ENCODE data around the gene TECPR1. TPM values are rescaled to one million over a fixed set of nuclear protein-coding genes. Genes with fewer than 3 reads are reported as not detected.

Gene TECPR1
- polyA plus RNA-seq, 2 of the 4 experiments (the other 2 are of a cell fraction) = 2.5 to 11.1 TPM

DNA sequence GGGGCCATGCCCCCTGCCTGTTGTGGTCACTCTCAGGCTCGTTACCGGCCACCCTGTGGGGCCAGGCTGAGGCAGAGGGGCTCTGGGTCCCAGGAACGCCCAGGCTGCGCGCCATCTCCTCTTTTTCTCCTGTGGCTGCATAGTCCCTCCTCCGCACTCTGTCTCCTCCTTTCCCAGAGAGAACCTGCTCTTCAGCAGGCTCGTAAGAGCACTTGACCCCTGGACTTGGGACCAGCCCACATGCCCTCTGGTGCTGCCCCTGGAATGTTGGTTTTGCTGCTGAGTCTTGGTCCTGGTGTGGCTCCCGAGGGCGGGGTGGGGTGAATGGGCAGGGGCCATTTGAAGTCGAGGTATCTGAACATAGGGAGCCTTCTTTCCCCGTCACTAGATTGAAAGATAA lies 47.4 kb downstream of the TECPR1 start:
- DNase-seq (ENCODE audit: low read depth in 1 of 2, low spot score in 1 of 2) = no peak
- Histone ChIP-seq H3K27ac (no peak overlapping the region), H3K4me2 (no peak overlapping the region), H3K4me1 (no peaks in the 10 kb centered on the region), H3K4me3 (no peak overlapping the region), H3K9me3 (no peaks in the 10 kb centered on the region)
- FAIRE-seq = no peak
- 93% methylated on average over 11 of the region's 11 CpGs for WGBS (ENCODE audit: missing lambda C conversion rate)
- no peak for ATAC-seq
- CTCF ChIA-PET = interaction anchor here (0.8 kb wide), 1 partner anchor 188 kb away, joined by 3 read pairs; no protein-coding TSS in a partner anchor
- POLR2A ChIA-PET = no interaction called here
- TF ChIP-seq HOXB13 (CRISPR knock-in tag; IDR thresholded peaks at IDR 0.05; ENCODE audit: low read depth) (no peak), HOXB5 (CRISPR knock-in tag; IDR thresholded peaks at IDR 0.05) (no peak), EHMT2 (IDR thresholded peaks at IDR 0.05; ENCODE audit: low read depth) (no peak), MYC (IDR thresholded peaks at IDR 0.05; ENCODE audit: borderline replicate concordance, low read length) (no peak)
- TF ChIP-seq, protein P1, sequence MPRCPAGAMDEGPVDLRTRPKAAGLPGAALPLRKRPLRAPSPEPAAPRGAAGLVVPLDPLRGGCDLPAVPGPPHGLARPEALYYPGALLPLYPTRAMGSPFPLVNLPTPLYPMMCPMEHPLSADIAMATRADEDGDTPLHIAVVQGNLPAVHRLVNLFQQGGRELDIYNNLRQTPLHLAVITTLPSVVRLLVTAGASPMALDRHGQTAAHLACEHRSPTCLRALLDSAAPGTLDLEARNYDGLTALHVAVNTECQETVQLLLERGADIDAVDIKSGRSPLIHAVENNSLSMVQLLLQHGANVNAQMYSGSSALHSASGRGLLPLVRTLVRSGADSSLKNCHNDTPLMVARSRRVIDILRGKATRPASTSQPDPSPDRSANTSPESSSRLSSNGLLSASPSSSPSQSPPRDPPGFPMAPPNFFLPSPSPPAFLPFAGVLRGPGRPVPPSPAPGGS (IDR thresholded peaks at IDR 0.05) = no peak
- TF ChIP-seq, protein P2, sequence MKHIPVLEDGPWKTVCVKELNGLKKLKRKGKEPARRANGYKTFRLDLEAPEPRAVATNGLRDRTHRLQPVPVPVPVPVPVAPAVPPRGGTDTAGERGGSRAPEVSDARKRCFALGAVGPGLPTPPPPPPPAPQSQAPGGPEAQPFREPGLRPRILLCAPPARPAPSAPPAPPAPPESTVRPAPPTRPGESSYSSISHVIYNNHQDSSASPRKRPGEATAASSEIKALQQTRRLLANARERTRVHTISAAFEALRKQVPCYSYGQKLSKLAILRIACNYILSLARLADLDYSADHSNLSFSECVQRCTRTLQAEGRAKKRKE (CRISPR knock-in tag; IDR thresholded peaks at IDR 0.05; ENCODE audit: low read depth) = no peak
- TF ChIP-seq, protein P3, sequence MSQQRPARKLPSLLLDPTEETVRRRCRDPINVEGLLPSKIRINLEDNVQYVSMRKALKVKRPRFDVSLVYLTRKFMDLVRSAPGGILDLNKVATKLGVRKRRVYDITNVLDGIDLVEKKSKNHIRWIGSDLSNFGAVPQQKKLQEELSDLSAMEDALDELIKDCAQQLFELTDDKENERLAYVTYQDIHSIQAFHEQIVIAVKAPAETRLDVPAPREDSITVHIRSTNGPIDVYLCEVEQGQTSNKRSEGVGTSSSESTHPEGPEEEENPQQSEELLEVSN (IDR thresholded peaks at IDR 0.05; ENCODE audit: borderline replicate concordance, low read depth) = no peak

DNA sequence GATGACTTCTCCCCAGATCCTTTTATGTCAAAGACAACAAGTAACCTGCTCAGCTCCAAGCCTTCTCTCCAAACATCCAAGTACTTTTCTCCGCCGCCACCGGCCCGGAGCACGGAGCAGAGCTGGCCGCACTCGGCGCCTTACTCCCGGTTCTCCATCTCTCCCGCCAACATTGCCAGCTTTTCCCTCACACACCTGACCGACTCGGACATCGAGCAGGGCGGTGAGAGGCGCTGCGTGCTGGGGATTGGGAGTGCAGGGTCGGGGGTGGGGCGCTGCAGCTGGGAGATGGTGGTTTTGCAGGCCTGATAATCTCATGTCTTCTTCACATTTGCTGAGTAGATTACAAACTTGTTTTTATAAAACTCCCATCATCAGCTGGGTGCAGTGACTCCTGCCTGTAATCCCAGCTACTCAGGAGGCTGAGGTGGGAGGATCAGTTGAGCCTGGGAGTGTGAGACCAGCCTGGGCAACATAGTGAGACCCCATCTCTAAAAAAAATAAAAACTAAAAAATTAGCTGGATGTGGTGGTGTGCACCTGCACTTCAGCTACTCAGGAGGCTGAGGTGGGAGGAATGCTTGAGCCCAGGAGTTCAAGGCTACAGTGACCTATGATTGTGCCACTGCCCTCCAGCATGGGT lies 47.9 kb downstream of the TECPR1 start:
- 96% methylated on average over 18 of the region's 18 CpGs for WGBS (ENCODE audit: missing lambda C conversion rate)
- TF ChIP-seq, protein P1 (IDR thresholded peaks at IDR 0.05) = no peak
- FAIRE-seq (no peak), ATAC-seq (no peak), DNase-seq (ENCODE audit: low read depth in 1 of 2, low spot score in 1 of 2) (no peak)
- CTCF ChIA-PET = interaction anchor here (0.6 to 0.8 kb wide), 2 partner anchors 69 to 187 kb away, joined by 3 read pairs; no protein-coding TSS in a partner anchor
- H3K4me2 ChIP-seq = no peak overlapping the region
- no peaks in the 10 kb centered on the region for H3K4me1 ChIP-seq
- H3K9me3 ChIP-seq = no peaks in the 10 kb centered on the region
- no peak overlapping the region for H3K4me3 ChIP-seq
- H3K27ac ChIP-seq = no peak overlapping the region
- POLR2A ChIA-PET = no interaction called here

DNA sequence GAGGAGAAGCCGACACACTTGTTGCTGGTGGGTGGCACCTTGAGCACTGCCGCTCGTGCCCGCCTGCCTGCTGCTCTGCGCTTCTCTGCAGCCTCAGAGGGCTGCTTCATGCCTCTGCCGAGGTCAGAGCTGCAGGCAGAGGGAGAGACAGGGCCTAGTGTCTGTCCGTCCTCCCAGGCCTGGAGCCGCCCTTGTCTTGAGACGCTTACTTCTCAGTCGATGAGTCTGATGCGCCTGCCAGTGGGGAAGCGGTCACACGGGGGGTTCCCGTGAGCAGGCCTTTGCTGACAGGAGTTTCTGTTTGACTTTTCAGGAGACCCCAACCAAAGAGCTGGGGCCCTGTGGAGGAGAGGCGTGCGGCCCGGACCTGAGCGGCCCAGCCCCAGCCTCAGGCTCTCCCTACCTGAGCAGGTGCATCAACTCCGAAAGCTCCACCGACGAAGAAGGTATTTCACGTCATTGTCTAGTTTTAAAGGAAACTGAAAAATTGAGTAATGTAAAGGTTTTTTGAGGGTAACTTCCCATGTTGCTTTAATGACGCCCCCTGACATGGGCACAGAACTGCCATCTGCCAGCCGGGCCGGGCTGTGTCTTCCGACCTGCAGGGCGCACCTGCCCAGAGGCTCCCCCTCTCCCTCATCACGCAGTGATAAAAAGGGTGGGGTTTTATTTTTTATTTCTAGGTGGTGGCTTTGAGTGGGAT lies 48.6 kb downstream of the TECPR1 start:
- TF ChIP-seq, protein P1 (IDR thresholded peaks at IDR 0.05) = no peak
- no peak for TF ChIP-seq RARB (CRISPR knock-in tag; IDR thresholded peaks at IDR 0.05)
- TF ChIP-seq NPAS2 (CRISPR knock-in tag; IDR thresholded peaks at IDR 0.05; ENCODE audit: borderline replicate concordance) = no peak
- TF ChIP-seq FOXS1 (CRISPR knock-in tag; IDR thresholded peaks at IDR 0.05) = no peak
- TF ChIP-seq, protein P4, sequence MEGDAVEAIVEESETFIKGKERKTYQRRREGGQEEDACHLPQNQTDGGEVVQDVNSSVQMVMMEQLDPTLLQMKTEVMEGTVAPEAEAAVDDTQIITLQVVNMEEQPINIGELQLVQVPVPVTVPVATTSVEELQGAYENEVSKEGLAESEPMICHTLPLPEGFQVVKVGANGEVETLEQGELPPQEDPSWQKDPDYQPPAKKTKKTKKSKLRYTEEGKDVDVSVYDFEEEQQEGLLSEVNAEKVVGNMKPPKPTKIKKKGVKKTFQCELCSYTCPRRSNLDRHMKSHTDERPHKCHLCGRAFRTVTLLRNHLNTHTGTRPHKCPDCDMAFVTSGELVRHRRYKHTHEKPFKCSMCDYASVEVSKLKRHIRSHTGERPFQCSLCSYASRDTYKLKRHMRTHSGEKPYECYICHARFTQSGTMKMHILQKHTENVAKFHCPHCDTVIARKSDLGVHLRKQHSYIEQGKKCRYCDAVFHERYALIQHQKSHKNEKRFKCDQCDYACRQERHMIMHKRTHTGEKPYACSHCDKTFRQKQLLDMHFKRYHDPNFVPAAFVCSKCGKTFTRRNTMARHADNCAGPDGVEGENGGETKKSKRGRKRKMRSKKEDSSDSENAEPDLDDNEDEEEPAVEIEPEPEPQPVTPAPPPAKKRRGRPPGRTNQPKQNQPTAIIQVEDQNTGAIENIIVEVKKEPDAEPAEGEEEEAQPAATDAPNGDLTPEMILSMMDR (IDR thresholded peaks at IDR 0.05) = no peak
- no peak for TF ChIP-seq HOXA7 (CRISPR knock-in tag; IDR thresholded peaks at IDR 0.05)
- TF ChIP-seq RAD21 (conservative IDR thresholded peaks at IDR 0.05 in 1 of 2, IDR thresholded peaks at IDR 0.05 in 1 of 2) = no peak
- no peak for TF ChIP-seq KDM5A (IDR thresholded peaks at IDR 0.05)
- TF ChIP-seq KDM1A (IDR thresholded peaks at IDR 0.05; ENCODE audit: low read depth) = no peak
- TF ChIP-seq, protein P5, sequence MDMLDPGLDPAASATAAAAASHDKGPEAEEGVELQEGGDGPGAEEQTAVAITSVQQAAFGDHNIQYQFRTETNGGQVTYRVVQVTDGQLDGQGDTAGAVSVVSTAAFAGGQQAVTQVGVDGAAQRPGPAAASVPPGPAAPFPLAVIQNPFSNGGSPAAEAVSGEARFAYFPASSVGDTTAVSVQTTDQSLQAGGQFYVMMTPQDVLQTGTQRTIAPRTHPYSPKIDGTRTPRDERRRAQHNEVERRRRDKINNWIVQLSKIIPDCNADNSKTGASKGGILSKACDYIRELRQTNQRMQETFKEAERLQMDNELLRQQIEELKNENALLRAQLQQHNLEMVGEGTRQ (IDR thresholded peaks at IDR 0.05) = no peak
- TF ChIP-seq, protein P6, sequence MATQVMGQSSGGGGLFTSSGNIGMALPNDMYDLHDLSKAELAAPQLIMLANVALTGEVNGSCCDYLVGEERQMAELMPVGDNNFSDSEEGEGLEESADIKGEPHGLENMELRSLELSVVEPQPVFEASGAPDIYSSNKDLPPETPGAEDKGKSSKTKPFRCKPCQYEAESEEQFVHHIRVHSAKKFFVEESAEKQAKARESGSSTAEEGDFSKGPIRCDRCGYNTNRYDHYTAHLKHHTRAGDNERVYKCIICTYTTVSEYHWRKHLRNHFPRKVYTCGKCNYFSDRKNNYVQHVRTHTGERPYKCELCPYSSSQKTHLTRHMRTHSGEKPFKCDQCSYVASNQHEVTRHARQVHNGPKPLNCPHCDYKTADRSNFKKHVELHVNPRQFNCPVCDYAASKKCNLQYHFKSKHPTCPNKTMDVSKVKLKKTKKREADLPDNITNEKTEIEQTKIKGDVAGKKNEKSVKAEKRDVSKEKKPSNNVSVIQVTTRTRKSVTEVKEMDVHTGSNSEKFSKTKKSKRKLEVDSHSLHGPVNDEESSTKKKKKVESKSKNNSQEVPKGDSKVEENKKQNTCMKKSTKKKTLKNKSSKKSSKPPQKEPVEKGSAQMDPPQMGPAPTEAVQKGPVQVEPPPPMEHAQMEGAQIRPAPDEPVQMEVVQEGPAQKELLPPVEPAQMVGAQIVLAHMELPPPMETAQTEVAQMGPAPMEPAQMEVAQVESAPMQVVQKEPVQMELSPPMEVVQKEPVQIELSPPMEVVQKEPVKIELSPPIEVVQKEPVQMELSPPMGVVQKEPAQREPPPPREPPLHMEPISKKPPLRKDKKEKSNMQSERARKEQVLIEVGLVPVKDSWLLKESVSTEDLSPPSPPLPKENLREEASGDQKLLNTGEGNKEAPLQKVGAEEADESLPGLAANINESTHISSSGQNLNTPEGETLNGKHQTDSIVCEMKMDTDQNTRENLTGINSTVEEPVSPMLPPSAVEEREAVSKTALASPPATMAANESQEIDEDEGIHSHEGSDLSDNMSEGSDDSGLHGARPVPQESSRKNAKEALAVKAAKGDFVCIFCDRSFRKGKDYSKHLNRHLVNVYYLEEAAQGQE (IDR thresholded peaks at IDR 0.05) = no peak
- FAIRE-seq = no peak
- ATAC-seq = no peak
- DNase-seq (ENCODE audit: low read depth in 1 of 2, low spot score in 1 of 2) = no peak
- CTCF ChIA-PET = interaction anchor here (0.6 kb wide), 2 partner anchors 69 to 182 kb away, joined by 3 to 4 read pairs; no protein-coding TSS in a partner anchor
- no peak overlapping the region for H3K27ac ChIP-seq
- no peak overlapping the region for H3K4me3 ChIP-seq
- no peaks in the 10 kb centered on the region for H3K4me1 ChIP-seq
- POLR2A ChIA-PET = no interaction called here
- 91% methylated on average over 27 of the region's 28 CpGs for WGBS (ENCODE audit: missing lambda C conversion rate)
- H3K4me2 ChIP-seq = no peak overlapping the region
- peaks cover 1% of the 10 kb centered on the region; the same call in 1 of the 3 replicates for H3K9me3 ChIP-seq
